Measurements from ENCODE around the gene AGFG1. TPM values are rescaled to one million over a fixed set of nuclear protein-coding genes. Genes with fewer than 3 reads are reported as not detected.
"Not testable (repeated sequence)": the region's sequence is repeated elsewhere in the genome, so short reads cannot be mapped to it uniquely, and the experiment has no call there.

Gene AGFG1
- total RNA-seq, 2 donors from 2014 or later = 65.9 to 78.8 TPM

DNA sequence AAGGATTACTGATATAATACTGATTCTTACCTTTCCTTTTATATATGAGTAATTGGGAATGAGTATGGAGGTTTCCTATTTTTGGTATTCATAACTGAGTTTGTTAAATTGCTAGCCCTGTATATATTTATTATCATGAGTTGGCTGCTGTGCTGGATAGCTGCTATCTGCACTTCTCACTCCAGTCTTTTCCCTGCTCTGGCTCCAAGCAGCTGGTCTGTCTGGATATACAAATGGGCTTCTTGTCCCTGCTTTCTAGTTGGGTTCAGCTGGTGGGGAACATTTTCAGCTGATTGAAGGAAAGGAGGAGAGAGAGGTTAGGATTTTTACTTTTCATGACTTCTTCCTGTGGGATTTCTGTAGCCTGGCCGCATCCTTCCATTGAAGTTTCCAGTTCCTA, 41.2 kb downstream of the AGFG1 start:
- Mint-ChIP-seq H3K4me1 (ENCODE audit: low read depth in 2 of 2) (peaks cover 49 to 60% of the 10 kb centered on the region in 2 donors), H3K4me3 (no peak overlapping the region), H3K36me3 (no peaks in the 10 kb centered on the region), H3K27me3 (no peaks in the 10 kb centered on the region), H3K9me3 (no peaks in the 10 kb centered on the region), H3K27ac (no peak overlapping the region)
- no peak for DNase-seq (ENCODE audit: low spot score)
- ATAC-seq = no peak

DNA sequence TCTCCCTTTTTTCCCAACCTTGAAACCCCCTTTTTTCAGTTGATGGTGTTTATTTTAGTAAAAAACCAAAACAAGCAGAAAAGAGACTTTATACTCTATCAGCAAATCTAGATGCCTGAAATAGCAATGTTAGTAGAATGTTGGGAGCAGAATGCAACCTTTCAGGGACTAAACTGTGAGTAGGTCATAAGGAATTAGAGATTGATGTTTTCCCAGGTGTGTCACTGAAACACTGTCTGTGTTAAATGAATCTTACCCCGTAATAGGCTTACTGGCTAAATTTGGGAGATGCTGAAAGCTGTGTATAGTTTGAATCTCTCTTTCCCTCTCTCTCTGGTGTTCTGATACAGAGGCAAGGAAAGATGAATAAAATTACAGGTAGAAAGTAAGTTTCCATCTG, 43.8 kb downstream of the AGFG1 start:
- ATAC-seq = no peak

DNA sequence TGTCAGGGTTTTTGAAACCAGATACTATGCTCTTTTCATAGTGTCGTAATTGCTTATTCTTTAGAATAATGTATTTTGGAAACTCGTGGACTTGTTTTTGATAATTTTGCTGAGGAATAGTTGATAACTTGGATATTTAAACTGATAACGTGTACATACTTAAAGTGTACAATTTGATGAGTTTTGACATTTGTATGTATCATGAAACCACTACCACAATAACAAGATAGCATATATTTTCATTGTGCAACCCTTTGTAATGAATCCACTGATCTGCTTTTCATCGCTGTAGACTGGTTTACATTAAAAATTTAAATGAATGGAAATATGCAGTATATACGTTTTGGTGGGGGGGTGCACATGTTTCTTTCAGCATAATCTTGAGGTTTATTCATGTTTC, 45.8 kb downstream of the AGFG1 start:
- Mint-ChIP-seq H3K27ac (no peak overlapping the region), H3K4me3 (no peak overlapping the region), H3K4me1 (ENCODE audit: low read depth in 2 of 2) (peaks cover 24 to 34% of the 10 kb centered on the region in 2 donors), H3K27me3 (no peaks in the 10 kb centered on the region), H3K9me3 (no peaks in the 10 kb centered on the region), H3K36me3 (no peaks in the 10 kb centered on the region)
- ATAC-seq (no peak), DNase-seq (ENCODE audit: low spot score) (no peak)

More for the DNA sequence above, 43.8 kb downstream of the AGFG1 start:
- no peaks in the 10 kb centered on the region for H3K9me3 Mint-ChIP-seq
- no peak for DNase-seq (ENCODE audit: low spot score)
- H3K4me3 Mint-ChIP-seq = no peak overlapping the region
- H3K36me3 Mint-ChIP-seq = no peaks in the 10 kb centered on the region
- no peaks in the 10 kb centered on the region for H3K27me3 Mint-ChIP-seq
- H3K4me1 Mint-ChIP-seq (ENCODE audit: low read depth in 2 of 2) = peaks cover 35 to 50% of the 10 kb centered on the region in 2 donors
- no peak overlapping the region for H3K27ac Mint-ChIP-seq

DNA sequence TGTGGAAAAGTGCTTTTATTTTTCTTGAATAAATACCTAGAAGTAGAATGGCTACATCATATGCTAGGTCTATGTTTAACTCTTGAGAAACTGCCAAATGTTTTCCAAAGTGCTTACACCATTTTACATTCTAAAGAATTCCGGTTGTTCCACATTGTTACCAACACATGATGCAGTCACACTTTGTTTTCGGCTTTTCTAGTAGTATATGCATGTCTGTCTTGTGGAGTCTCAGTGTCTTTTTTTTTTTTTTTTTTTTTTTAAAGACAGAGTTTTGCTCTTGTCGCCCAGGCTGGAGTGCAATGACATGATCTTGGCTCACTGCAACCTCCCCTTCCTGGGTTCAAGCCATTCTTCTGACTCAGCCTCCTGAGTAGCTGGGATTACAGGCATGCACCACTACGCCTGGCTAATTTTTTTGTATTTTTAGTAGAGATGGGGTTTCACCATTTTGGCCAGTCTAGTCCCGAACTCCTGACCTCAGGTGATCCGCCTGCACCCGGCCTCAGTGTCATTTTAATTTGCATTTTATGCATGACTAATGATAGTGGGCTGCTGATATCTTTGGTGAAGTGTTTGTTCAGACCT, 46.4 kb downstream of the AGFG1 start:
- H3K27ac Mint-ChIP-seq; H3K4me3 Mint-ChIP-seq; H3K36me3 Mint-ChIP-seq; ATAC-seq; H3K9me3 Mint-ChIP-seq; H3K27me3 Mint-ChIP-seq; DNase-seq (ENCODE audit: low spot score): not testable (repeated sequence)
- H3K4me1 Mint-ChIP-seq (ENCODE audit: low read depth in 2 of 2) = peaks cover 21 to 30% of the 10 kb centered on the region in 2 donors

DNA sequence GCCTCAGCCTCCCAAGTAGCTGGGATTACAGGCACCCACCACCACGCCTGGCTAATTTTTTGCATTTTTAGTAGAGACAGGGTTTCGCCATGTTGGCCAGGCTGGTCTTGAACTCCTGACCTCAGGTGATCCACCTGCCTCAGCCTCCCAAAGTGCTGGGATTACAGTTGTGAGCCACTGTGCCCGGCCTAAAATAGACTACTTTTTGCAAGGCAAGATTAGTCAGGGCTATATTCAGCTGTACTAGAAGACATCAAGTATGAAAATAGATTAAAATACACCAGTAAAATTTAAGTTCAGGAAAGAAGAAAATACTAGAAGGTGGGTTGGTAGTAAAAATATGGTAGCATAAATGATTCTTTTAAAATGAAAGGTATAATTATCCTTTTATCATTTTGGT, 49.2 kb downstream of the AGFG1 start:
- DNase-seq (ENCODE audit: low spot score); H3K9me3 Mint-ChIP-seq; H3K27me3 Mint-ChIP-seq; H3K36me3 Mint-ChIP-seq; H3K4me3 Mint-ChIP-seq; ATAC-seq; H3K27ac Mint-ChIP-seq: not testable (repeated sequence)
- peaks cover 8 to 14% of the 10 kb centered on the region in 2 donors for H3K4me1 Mint-ChIP-seq (ENCODE audit: low read depth in 2 of 2)

DNA sequence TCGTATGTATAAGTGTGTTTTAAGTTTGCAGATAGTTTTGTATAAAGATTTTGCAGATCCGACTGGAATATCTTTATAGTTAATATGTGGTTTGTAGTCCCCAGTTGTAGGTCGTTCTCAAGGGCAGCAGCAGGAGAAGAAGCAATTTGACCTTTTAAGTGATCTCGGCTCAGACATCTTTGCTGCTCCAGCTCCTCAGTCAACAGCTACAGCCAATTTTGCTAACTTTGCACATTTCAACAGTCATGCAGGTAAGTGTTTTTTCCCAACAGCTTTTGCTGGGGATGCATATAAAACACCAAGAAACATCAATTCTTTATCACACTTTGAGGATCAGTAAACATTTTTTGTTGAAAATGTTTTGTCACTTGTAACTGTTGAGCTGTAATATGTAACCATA, 52.7 kb downstream of the AGFG1 start:
- Mint-ChIP-seq H3K9me3 (no peaks in the 10 kb centered on the region), H3K27ac (no peak overlapping the region), H3K27me3 (no peaks in the 10 kb centered on the region), H3K4me3 (no peak overlapping the region), H3K4me1 (ENCODE audit: low read depth in 2 of 2) (peaks cover 0 to 8% of the 10 kb centered on the region in 2 donors), H3K36me3 (no peaks in the 10 kb centered on the region)
- DNase-seq (ENCODE audit: low spot score) = no peak
- no peak for ATAC-seq

DNA sequence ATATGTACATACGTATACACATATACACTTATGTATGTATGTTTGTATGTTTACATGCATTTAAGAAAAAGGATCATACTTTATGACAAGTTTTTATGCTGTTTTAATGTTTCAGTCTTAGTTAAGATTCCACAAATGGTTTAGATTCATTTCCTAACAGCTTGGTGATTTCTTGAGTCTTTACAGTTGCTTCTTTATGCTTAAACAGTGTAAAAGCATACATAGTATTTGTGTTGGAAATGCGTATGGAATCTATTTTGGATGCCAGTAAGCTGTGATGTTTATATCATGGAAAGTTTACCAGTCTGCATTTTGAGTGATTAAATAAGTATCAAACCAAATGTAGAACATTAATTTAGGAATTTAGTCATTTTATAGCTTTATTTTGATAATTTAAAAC, 55.4 kb downstream of the AGFG1 start:
- Mint-ChIP-seq H3K4me3 (no peak overlapping the region), H3K27ac (no peak overlapping the region), H3K9me3 (no peaks in the 10 kb centered on the region), H3K27me3 (no peaks in the 10 kb centered on the region), H3K36me3 (peaks cover 6% of the 10 kb centered on the region), H3K4me1 (ENCODE audit: low read depth in 2 of 2) (no peaks in the 10 kb centered on the region)
- no peak for DNase-seq (ENCODE audit: low spot score)
- ATAC-seq = no peak

DNA sequence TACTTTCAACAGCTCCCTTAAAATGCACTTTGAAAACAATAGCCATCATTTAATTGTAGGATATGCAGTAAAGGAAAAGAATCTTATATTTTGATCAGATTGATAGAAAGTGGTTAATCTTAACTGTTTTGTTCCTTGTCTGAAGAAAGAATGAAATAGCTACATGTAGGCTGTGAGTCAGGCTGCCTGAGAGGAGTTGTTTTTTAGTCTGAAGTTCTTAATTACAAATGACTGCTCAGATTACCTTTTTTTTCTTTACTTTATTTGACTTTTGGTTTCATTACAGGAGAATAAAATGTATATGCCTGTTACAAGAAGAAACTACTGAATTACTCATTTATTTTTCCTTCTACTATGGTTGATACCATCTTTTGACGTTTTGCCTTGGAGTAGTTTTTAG, 56.8 kb downstream of the AGFG1 start:
- DNase-seq (ENCODE audit: low spot score) = no peak
- no peaks in the 10 kb centered on the region for H3K27me3 Mint-ChIP-seq
- no peaks in the 10 kb centered on the region for H3K4me1 Mint-ChIP-seq (ENCODE audit: low read depth in 2 of 2)
- no peak overlapping the region for H3K4me3 Mint-ChIP-seq
- H3K36me3 Mint-ChIP-seq = peaks cover 10% of the 10 kb centered on the region
- no peak for ATAC-seq
- H3K9me3 Mint-ChIP-seq = no peaks in the 10 kb centered on the region
- H3K27ac Mint-ChIP-seq = no peak overlapping the region

DNA sequence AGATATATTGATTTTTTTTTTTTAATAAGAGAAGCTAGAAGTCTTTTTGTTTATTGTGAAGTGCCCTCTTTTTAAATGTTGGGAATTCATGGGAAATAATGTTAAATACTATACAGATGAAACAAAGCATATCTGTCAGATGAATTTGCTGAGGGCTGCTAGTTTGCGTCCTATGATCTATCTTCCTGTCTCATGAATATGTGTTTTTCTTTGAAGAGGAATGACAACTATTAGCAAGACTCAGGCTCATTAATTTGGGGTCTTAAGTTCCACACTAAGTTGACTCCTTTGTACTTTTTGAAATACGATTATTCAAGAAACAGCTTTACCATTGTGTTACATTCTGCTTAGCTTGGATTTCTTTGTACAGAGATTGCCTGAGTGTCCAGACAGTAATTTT, 57.9 kb downstream of the AGFG1 start:
- no peaks in the 10 kb centered on the region for H3K9me3 Mint-ChIP-seq

DNA sequence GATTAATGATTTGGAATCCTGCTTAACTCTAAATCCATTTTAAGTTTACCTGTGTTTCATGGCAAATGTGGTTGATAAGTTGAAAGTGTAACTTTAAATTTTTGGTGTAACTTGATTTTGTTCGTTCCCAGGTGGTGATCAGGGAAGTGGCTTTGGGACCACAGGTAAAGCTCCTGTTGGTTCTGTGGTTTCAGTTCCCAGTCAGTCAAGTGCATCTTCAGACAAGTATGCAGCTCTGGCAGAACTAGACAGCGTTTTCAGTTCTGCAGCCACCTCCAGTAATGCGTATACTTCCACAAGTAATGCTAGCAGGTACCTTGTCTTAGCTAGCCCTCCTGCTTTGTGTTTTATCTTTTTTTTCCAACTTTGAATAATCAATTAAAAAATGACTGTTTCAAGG, 62.8 kb downstream of the AGFG1 start:
- no peak overlapping the region for H3K4me3 Mint-ChIP-seq
- no peaks in the 10 kb centered on the region for H3K9me3 Mint-ChIP-seq
- H3K27me3 Mint-ChIP-seq = no peaks in the 10 kb centered on the region
- ATAC-seq (no peak), DNase-seq (ENCODE audit: low spot score) (no peak)
- no peak overlapping the region for H3K27ac Mint-ChIP-seq
- H3K4me1 Mint-ChIP-seq (ENCODE audit: low read depth in 2 of 2) = peaks cover 0 to 9% of the 10 kb centered on the region in 2 donors
- H3K36me3 Mint-ChIP-seq = peaks cover 25% of the 10 kb centered on the region

More for the DNA sequence above, 57.9 kb downstream of the AGFG1 start:
- H3K36me3 Mint-ChIP-seq = peaks cover 14% of the 10 kb centered on the region
- ATAC-seq (no peak), DNase-seq (ENCODE audit: low spot score) (no peak)
- H3K4me1 Mint-ChIP-seq (ENCODE audit: low read depth in 2 of 2) = no peaks in the 10 kb centered on the region
- no peak overlapping the region for H3K27ac Mint-ChIP-seq
- H3K4me3 Mint-ChIP-seq = no peak overlapping the region
- no peaks in the 10 kb centered on the region for H3K27me3 Mint-ChIP-seq

DNA sequence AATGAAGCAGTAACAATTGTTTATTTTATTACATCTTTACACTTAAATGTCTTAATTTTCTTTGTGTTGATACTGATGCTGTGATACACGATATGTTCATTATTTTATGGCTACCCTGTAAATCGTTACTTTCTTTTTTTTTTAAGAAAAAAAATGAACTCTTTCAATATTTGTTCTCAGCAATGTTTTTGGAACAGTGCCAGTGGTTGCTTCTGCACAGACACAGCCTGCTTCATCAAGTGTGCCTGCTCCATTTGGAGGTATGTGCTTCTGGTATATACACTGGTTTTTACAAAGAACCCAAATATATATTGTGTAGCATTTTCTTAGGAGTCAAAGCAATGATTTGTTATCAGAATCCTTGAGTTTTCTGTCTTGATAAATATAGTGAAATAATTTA, 64.5 kb downstream of the AGFG1 start:
- H3K4me3 Mint-ChIP-seq = no peak overlapping the region
- H3K36me3 Mint-ChIP-seq = peaks cover 34% of the 10 kb centered on the region
- ATAC-seq = no peak
- DNase-seq (ENCODE audit: low spot score) = no peak
- no peaks in the 10 kb centered on the region for H3K27me3 Mint-ChIP-seq
- H3K4me1 Mint-ChIP-seq (ENCODE audit: low read depth in 2 of 2) = peaks cover 2 to 9% of the 10 kb centered on the region in 2 donors
- H3K9me3 Mint-ChIP-seq = no peaks in the 10 kb centered on the region
- no peak overlapping the region for H3K27ac Mint-ChIP-seq

DNA sequence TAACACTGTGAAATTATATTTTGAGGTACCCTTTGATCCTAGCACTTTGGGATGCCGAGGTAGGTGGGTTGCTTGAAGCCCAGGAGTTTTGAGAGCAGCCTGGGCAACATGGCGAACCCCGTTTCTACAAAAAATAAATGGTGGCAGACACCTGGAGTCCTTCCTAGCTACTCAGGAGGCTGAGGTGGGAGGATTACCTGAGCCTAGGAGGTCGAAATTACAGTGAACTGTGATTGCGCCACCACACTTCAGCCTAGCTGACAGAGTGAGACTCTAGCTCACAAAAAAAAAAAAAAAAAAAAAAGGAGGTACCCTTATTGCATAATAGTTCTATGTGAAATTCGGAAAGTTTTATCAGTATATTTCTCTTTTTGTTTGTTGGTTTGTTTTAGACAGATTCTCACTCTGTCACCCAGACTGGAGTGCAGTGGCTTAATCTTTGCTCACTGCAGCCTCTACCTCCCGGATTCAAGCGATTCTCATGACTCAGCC, 67.6 kb downstream of the AGFG1 start:
- H3K9me3 Mint-ChIP-seq = peaks cover 2% of the 10 kb centered on the region
- peaks cover 14 to 21% of the 10 kb centered on the region in 2 donors for H3K4me1 Mint-ChIP-seq (ENCODE audit: low read depth in 2 of 2)
- H3K4me3 Mint-ChIP-seq = no peak overlapping the region
- DNase-seq (ENCODE audit: low spot score) = no peak
- H3K27ac Mint-ChIP-seq = no peak overlapping the region
- ATAC-seq = no peak
- H3K27me3 Mint-ChIP-seq = no peaks in the 10 kb centered on the region
- H3K36me3 Mint-ChIP-seq = peaks cover 49% of the 10 kb centered on the region

DNA sequence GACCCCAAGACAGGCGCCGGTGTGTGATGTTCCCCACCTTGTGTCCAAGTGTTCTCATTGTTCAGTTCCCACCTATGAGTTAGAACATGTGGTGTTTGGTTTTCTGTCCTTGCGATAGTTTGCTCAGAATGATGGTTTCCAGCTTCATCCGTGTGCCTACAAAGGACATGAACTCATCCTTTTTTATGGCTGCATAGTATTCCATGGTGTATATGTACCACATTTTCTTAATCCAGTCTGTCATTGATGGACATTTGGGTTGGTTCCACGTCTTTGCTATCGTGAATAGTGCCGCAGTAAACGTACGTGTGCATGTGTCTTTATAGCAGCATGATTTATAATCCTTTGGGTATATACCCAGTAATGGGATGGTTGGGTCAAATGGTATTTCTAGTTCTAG, 68.4 kb downstream of the AGFG1 start:
- not testable (repeated sequence) for H3K27ac Mint-ChIP-seq; DNase-seq (ENCODE audit: low spot score); ATAC-seq; H3K4me3 Mint-ChIP-seq; H3K27me3 Mint-ChIP-seq; H3K9me3 Mint-ChIP-seq
- Mint-ChIP-seq H3K36me3 (peaks cover 53% of the 10 kb centered on the region), H3K4me1 (ENCODE audit: low read depth in 2 of 2) (peaks cover 19 to 21% of the 10 kb centered on the region in 2 donors)

DNA sequence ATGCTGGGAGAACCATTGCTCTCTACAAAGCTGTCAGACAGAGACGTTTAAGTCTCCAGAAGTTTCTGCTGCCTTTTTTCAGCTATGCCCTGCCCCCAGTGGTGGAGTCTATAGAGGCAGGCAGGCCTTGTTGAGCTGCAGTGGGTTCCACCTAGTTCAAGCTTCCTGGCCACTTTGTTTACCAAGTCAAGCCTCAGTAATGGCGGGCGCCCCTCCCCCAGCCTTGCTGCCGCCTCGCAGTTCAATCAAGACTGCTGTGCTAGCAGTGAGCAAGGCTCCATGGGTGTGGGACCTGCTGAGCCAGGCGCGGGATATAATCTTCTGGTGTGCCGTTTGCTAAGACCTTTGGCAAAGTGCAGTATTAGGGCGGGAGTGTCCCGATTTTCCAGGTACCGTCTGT, 74.0 kb downstream of the AGFG1 start:
- H3K27me3 Mint-ChIP-seq = no peaks in the 10 kb centered on the region
- H3K4me1 Mint-ChIP-seq (ENCODE audit: low read depth in 2 of 2) = peaks cover 12 to 22% of the 10 kb centered on the region in 2 donors
- H3K9me3 Mint-ChIP-seq = peaks cover 2% of the 10 kb centered on the region
- ATAC-seq = no peak
- peaks cover 44% of the 10 kb centered on the region for H3K36me3 Mint-ChIP-seq
- H3K4me3 Mint-ChIP-seq = no peak overlapping the region
- H3K27ac Mint-ChIP-seq = no peak overlapping the region
- no peak for DNase-seq (ENCODE audit: low spot score)

DNA sequence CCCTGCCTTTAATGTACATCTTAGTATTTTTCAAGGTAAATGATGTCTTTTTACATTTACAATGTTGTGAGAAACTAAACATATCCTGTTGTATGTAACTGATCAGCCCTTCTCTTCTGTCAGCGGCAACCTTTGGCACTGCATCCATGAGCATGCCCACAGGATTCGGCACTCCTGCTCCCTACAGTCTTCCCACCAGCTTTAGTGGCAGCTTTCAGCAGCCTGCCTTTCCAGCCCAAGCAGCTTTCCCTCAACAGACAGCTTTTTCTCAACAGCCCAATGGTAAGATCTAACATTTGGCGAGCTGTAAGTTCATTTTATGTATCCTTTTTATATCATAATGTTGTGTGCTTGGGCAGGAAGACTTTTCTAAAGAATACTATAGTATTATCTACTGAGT, 79.9 kb downstream of the AGFG1 start:
- Mint-ChIP-seq H3K27me3 (no peaks in the 10 kb centered on the region), H3K4me1 (ENCODE audit: low read depth in 2 of 2) (no peaks in the 10 kb centered on the region), H3K36me3 (peaks cover 12% of the 10 kb centered on the region), H3K9me3 (no peaks in the 10 kb centered on the region), H3K27ac (no peak overlapping the region), H3K4me3 (no peak overlapping the region)
- ATAC-seq (no peak), DNase-seq (ENCODE audit: low spot score) (no peak)
